Lung microvascular endothelial cell (primary cell): ENCODE measurements around the gene ARL14EP. TPM values are rescaled to one million over a fixed set of nuclear protein-coding genes. Genes with fewer than 3 reads are reported as not detected.

Experiments used
- DNase-seq, 2 donors: peaks; one replicate each; pipeline versions ENCODE4 v3.0.0 to v3.0.0-alpha.2; 2010; ENCODE audit warnings: low read depth in 2 of 2
- total RNA-seq: library from RNA; depleted of rRNA; stranded (reverse); fragments of >200 nt; gene quantifications from 2 replicates; pipeline ENCODE4 v1.2.1, GENCODE V29; 2014

The ARL14EP gene
- total RNA-seq, 1 donor from 2014 or later, result 13.9 TPM

- no peak for DNase-seq
These were observed 4.0 kb downstream of the ARL14EP start for GRCh38 chr11:30326906-30327305.

GRCh38 chr11:30328681-30329080 is 5.8 kb downstream of the ARL14EP start:
- no peak for DNase-seq

GRCh38 chr11:30329150-30329940 is 6.4 kb downstream of the ARL14EP start:
- DNase-seq, result no peak

- peak in 1 of 2 donors; percentile 30 for DNase-seq
These were observed 10.5 kb downstream of the ARL14EP start for GRCh38 chr11:30333405-30333804.

- DNase-seq, result no peak
These were observed 19.8 kb downstream of the ARL14EP start for GRCh38 chr11:30342736-30343166.

DNA sequence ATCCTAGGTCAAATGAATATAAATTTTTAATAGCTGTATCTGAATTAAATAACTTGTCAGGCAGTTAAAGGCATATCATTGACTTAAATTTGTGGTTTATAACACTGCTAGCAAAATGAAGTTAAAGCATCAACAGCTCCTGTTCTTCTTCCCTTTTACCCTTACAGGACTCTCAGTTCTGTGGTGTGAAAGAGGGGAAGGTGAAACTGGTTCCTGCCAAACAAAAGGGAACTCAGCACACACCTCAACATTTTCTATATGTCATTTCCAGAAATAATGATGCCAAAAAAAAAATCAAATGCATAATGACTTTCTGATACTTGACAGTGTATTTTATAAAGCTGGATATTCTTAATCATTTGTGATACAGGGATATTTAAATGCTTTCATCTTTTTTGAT is 21.2 kb downstream of the ARL14EP start:
- no peak for DNase-seq

- no peak for DNase-seq
These were observed 22.7 kb downstream of the ARL14EP start for GRCh38 chr11:30345644-30346043.

DNA sequence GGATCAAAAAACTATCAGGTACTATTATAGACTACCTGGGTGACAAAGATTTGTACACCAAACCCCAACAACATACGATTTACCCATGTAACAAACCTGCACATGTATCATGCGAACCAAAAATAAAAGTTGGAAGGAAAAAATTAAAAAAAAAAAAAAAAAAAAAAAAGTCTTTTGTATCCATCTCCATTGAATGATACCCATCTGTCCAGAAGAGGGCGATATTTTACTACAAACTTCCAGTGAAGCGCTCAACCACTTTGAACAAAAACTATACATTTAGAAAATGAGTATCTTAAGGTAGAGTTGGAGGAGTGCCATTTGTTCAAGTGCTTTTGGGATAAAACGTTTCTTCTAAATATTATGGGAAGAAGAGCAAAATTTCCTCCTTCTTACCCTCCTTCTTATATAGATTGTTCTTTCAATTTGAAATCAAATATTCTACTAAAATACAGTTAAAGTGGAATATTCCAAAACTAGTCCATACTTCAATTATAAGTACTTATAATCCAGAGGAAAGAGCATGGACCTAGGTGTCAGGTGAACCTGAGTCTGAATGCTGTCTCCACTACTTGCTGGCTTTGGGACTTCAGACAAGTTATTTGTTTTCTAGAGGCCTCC is 23.3 kb downstream of the ARL14EP start:
- DNase-seq, result peak; percentile 58 to 77

GRCh38 chr11:30348035-30348434 is 25.1 kb downstream of the ARL14EP start:
- no peak for DNase-seq

DNA sequence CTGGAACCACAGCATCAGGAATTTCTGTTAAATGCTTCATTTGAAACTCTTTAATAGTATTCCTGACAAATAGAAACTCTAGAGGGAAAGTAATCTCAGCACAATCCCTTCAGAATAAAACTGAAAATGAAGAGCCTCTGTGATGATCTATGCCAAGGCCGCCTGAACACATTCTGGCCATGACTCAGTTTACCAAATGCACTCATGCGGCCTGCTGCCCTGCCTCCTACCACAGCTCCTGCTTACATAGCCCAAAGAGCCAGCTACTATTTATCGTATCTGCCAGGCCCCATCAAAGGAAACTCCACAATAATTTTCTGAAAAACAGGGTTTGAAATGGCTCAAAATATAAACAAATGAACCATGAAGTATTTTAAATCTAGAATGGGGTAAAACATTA is 27.0 kb downstream of the ARL14EP start:
- DNase-seq, result no peak

DNA sequence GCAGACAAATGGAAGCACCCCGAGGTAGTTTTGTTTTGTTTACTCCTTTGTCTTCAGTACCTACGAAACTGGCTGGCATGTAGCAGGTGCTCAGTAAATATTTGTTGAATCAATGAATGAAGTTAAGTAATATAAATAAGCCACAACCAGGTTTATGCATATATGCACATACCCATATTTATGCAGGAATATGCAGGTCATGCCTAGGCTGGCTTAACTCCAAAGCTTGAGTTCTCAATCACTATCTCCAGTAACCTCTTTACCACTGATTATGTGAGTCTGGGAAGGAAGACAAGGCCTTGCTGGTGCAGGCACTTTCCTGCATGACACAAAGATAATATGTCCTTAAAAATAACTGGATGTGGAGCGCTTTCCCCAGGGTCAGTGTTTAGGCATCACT is 27.5 kb downstream of the ARL14EP start:
- DNase-seq, result no peak

GRCh38 chr11:30351061-30351460 is 28.2 kb downstream of the ARL14EP start:
- no peak for DNase-seq

DNA sequence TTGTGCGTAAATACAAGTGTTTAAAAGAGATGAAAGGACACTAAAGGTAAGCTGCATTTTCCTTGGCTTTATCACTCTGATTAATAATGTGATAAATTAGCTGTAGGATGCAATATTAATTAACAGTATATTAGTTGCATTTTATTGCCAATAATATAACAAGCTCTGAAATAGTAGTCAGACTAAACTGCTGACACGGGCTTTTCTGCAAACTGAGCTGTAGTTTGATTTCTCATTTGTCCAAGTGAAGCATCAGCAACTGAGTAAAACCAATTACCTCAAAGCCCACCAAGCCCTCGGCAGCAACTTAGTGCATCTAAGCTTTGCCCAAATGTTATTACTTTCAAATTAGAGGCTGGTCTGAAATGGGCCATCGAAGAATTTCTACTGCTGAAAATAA is 33.5 kb downstream of the ARL14EP start:
- DNase-seq, result no peak

- no peak for DNase-seq
These were observed 35.0 kb downstream of the ARL14EP start for GRCh38 chr11:30357872-30358271.

DNA sequence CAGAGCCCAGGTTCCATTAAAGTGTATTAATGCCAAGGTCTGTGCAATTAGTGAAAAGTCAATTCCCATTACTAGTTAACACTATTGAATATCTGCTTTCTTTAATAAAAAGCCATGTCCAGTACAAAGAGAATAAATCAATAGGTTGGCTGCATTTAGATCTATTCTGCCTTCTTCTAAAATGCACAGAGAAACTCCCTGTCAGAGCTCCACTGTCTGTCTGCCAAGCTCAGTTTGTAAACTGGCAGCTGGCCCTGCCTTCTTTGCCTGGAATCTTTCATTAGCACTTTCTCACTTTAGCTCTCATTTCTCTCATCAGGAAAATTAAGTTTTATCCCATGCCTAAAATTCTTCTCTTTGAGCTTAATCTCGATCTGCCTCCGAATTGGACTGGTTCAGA is 35.6 kb downstream of the ARL14EP start:
- no peak for DNase-seq

- DNase-seq, result no peak
These were observed 37.8 kb downstream of the ARL14EP start for GRCh38 chr11:30360741-30361140.

- DNase-seq, result no peak
These were observed 41.4 kb downstream of the ARL14EP start for GRCh38 chr11:30364139-30364836.

GRCh38 chr11:30364837-30365482 is 42.1 kb downstream of the ARL14EP start:
- DNase-seq, result no peak

DNA sequence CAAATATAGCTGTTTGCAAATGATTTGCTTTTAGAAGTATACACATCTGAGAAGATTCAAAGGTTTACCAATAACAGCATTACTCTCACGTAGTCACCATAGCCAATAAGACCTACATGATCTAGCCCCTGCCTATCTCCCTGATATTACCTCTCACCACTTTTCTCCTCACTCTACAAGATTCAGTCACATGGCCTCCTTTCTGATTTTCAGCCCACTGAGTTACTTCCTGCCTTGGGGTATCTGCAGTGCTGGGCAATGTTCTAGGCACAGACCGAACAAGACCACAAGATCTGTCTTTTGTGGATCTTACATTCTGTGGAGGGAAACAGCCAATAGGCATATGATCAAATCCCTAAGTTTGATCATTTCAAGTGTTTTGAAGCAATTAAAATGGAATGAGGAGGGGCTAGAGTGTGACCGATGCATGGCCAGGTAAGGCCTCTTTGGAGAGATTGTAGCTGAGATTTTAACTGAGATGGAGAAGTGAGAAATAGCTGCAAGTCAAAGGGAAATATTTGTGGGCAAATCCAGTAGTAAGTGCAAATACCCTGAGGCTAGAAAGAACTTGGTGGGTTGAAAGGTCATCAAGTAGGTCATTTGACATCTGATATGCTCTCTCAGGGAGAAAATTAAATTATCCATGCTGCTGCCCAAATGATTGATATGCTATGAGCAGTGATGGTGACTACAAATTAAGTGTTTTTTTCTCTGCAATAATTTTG is 43.1 kb downstream of the ARL14EP start:
- DNase-seq, result no peak

GRCh38 chr11:30368394-30368793 is 45.5 kb downstream of the ARL14EP start:
- no peak for DNase-seq

GRCh38 chr11:30370164-30370563 is 47.3 kb downstream of the ARL14EP start:
- no peak for DNase-seq
